DOHH2 (cell line): ENCODE results near the gene RENBP.

Source experiments
- H3F3A ChIP-seq: fragments of 200-600 bp; sonication (generic), shearing (Covaris generic); 2 replicates; pipeline ENCODE4 v1.6.0; 2016; ENCODE audit warnings: antibody characterized with exemption, mild to moderate bottlenecking; ENCODE audit not compliant: control insufficient read depth, insufficient read depth
- H3K27ac ChIP-seq: fragments of 200-600 bp; sonication (generic); 2 replicates; pipeline ENCODE4 v1.5.1; 2014; ENCODE audit warnings: low read depth, mild to moderate bottlenecking, low read length, moderate library complexity
- H3K27me3 ChIP-seq: fragments of 200-600 bp; sonication (generic); 2 replicates; pipeline ENCODE4 v1.6.1; 2014; ENCODE audit warnings: mild to moderate bottlenecking, low read length, mixed read lengths; ENCODE audit not compliant: control insufficient read depth
- H3K36me3 ChIP-seq: fragments of 200-600 bp; sonication (generic); 2 replicates; pipeline ENCODE4 v1.6.1; 2014; ENCODE audit warnings: mild to moderate bottlenecking, low read length, moderate library complexity, mixed read lengths; ENCODE audit not compliant: control insufficient read depth
- H3K4me1 ChIP-seq: fragments of 200-600 bp; sonication (generic); 2 replicates; pipeline ENCODE4 v1.6.1; 2014; ENCODE audit warnings: mild to moderate bottlenecking, low read length, mixed read lengths; ENCODE audit not compliant: control insufficient read depth
- H3K4me2 ChIP-seq: fragments of 200-600 bp; sonication (generic); 2 replicates; pipeline ENCODE4 v1.6.0; 2014; ENCODE audit warnings: mild to moderate bottlenecking, low read length, moderate library complexity
- H3K4me3 ChIP-seq: fragments of 200-600 bp; sonication (generic); 2 replicates; pipeline ENCODE4 v1.5.1; 2014; ENCODE audit warnings: mild to moderate bottlenecking, low read length, mixed read lengths
- H3K79me2 ChIP-seq: fragments of 200-600 bp; sonication (generic); 2 replicates; pipeline ENCODE4 v1.6.1; 2014; ENCODE audit warnings: mild to moderate bottlenecking, low read length, mixed read lengths; ENCODE audit not compliant: control insufficient read depth
- H3K9me2 ChIP-seq: fragments of 200-600 bp; sonication (generic); replicated peaks from 2 replicates; pipeline ENCODE4 v1.6.1; 2014; ENCODE audit warnings: mild to moderate bottlenecking, low read length, mixed read lengths; ENCODE audit not compliant: control insufficient read depth
- H3K9me3 ChIP-seq: fragments of 200-600 bp; sonication (generic); 2 replicates; pipeline ENCODE4 v1.6.1; 2014; ENCODE audit warnings: antibody characterized with exemption, low read length, mixed read lengths; ENCODE audit not compliant: control insufficient read depth, insufficient read depth
- H4K20me1 ChIP-seq: fragments of 200-600 bp; sonication (generic); 2 replicates; pipeline ENCODE4 v1.6.0; 2014; ENCODE audit warnings: low read depth, mild to moderate bottlenecking, antibody characterized with exemption, low read length, moderate library complexity; ENCODE audit not compliant: control insufficient read depth, insufficient read depth
- CTCF ChIP-seq: fragments of 200-600 bp; sonication (generic); IDR thresholded peaks from one replicate; pipeline ENCODE4 v1.5.1; 2014; ENCODE audit warnings: antibody characterized with exemption, mild to moderate bottlenecking, low read depth, low read length; ENCODE audit not compliant: poor library complexity, severe bottlenecking
- EZH2phosphoT487 ChIP-seq: fragments of 200-600 bp; sonication (generic); IDR thresholded peaks from 2 replicates; pipeline ENCODE4 v1.6.1; 2017; ENCODE audit warnings: borderline replicate concordance, mild to moderate bottlenecking, antibody characterized with exemption, low read length, moderate library complexity, mixed read lengths

Gene RENBP

GRCh38 chrX:153966283-153966688 is 21.8 kb upstream of the RENBP start:
- no peaks in the 10 kb centered on the region for H3K9me2 ChIP-seq
- no peak overlapping the region for H3K4me3 ChIP-seq
- H4K20me1 ChIP-seq = peaks cover 7% of the 10 kb centered on the region
- peaks cover 88% of the 10 kb centered on the region for H3K36me3 ChIP-seq
- TF ChIP-seq EZH2phosphoT487 (no peak), CTCF (no peak)
- H3K4me1 ChIP-seq = peaks cover 31% of the 10 kb centered on the region
- no peak overlapping the region for H3K27ac ChIP-seq
- no peaks in the 10 kb centered on the region for H3F3A ChIP-seq
- H3K9me3 ChIP-seq = no peaks in the 10 kb centered on the region
- H3K4me2 ChIP-seq = peak overlapping the region; percentile 96; the same call in 1 of the 2 replicates
- no peaks in the 10 kb centered on the region for H3K27me3 ChIP-seq
- H3K79me2 ChIP-seq = peaks cover 87% of the 10 kb centered on the region

- H3K36me3 ChIP-seq = peaks cover 89% of the 10 kb centered on the region
Observed at GRCh38 chrX:153965406-153965805, 21.0 kb upstream of the RENBP start.

GRCh38 chrX:153964105-153964504 is 19.7 kb upstream of the RENBP start:
- no peaks in the 10 kb centered on the region for H3K9me3 ChIP-seq
- no peak overlapping the region for H3K4me3 ChIP-seq
- H3F3A ChIP-seq = no peaks in the 10 kb centered on the region
- H3K27ac ChIP-seq = no peak overlapping the region
- H3K9me2 ChIP-seq = no peaks in the 10 kb centered on the region
- no peaks in the 10 kb centered on the region for H3K27me3 ChIP-seq
- no peak overlapping the region for H3K4me2 ChIP-seq
- peaks cover 7% of the 10 kb centered on the region for H4K20me1 ChIP-seq
- TF ChIP-seq EZH2phosphoT487 (no peak), CTCF (no peak)
- H3K79me2 ChIP-seq = peaks cover 65% of the 10 kb centered on the region
- H3K36me3 ChIP-seq = peaks cover 94% of the 10 kb centered on the region
- peaks cover 31% of the 10 kb centered on the region for H3K4me1 ChIP-seq

More at GRCh38 chrX:153965406-153965805, 21.0 kb upstream of the RENBP start:
- Histone ChIP-seq H3K4me3 (no peak overlapping the region), H3K9me3 (no peaks in the 10 kb centered on the region), H4K20me1 (peaks cover 7% of the 10 kb centered on the region), H3K27ac (no peak overlapping the region), H3K9me2 (no peaks in the 10 kb centered on the region), H3F3A (no peaks in the 10 kb centered on the region), H3K79me2 (peaks cover 78% of the 10 kb centered on the region), H3K4me1 (peaks cover 31% of the 10 kb centered on the region), H3K27me3 (no peaks in the 10 kb centered on the region), H3K4me2 (no peak overlapping the region)
- no peak for TF ChIP-seq CTCF
- TF ChIP-seq EZH2phosphoT487 = no peak
